GM23338 (cell line): ENCODE measurements around the gene ABCC10. TPM values are rescaled to one million over a fixed set of nuclear protein-coding genes. Genes with fewer than 3 reads are reported as not detected.

Experiments used
- ATAC-seq: fragments of 200-7000 bp; cut with Tn5 transposase; 3 replicates; pipeline ENCODE4 v1.9.1; 2020
- DNase-seq: peaks from one replicate; pipeline ENCODE4 v3.0.0-alpha.2; 2015; ENCODE audit warnings: low spot score
- H2AFZ ChIP-seq: fragments of 200-600 bp; sonication (generic); 2 replicates; pipeline ENCODE4 v1.8.0; 2016; ENCODE audit warnings: antibody characterized with exemption, mild to moderate bottlenecking, moderate library complexity
- H3F3A ChIP-seq: fragments of 200-600 bp; sonication (generic); replicated peaks from 2 replicates; pipeline ENCODE4 v1.8.0; 2017; ENCODE audit warnings: antibody characterized with exemption, mixed run types, low read depth
- H3K27ac ChIP-seq: fragments of 200-600 bp; sonication (generic); 2 replicates; pipeline ENCODE4 v1.6.1; 2016; ENCODE audit warnings: low read depth
- H3K27me3 ChIP-seq: fragments of 200-600 bp; sonication (generic); 2 replicates; pipeline ENCODE4 v1.8.0; 2016; ENCODE audit warnings: mild to moderate bottlenecking, mixed run types, moderate library complexity; ENCODE audit not compliant: insufficient read depth
- H3K36me3 ChIP-seq: fragments of 200-600 bp; sonication (generic); 2 replicates; pipeline ENCODE4 v1.8.0; 2016; ENCODE audit warnings: mild to moderate bottlenecking; ENCODE audit not compliant: insufficient read depth
- H3K4me1 ChIP-seq: fragments of 200-600 bp; sonication (generic); 2 replicates; pipeline ENCODE4 v1.8.0; 2016; ENCODE audit warnings: mild to moderate bottlenecking, moderate library complexity; ENCODE audit not compliant: insufficient read depth
- H3K4me2 ChIP-seq: fragments of 200-600 bp; sonication (generic); 2 replicates; pipeline ENCODE4 v1.7.1; 2017; ENCODE audit warnings: mixed run types
- H3K4me3 ChIP-seq: fragments of 200-600 bp; sonication (generic); 2 replicates; pipeline ENCODE4 v1.6.1; 2016; ENCODE audit warnings: mixed run types
- H3K79me2 ChIP-seq: fragments of 200-600 bp; sonication (generic); replicated peaks from 2 replicates; pipeline ENCODE4 v1.8.0; 2017; ENCODE audit warnings: mild to moderate bottlenecking; ENCODE audit not compliant: insufficient read depth
- H3K9me2 ChIP-seq: fragments of 200-600 bp; sonication (generic); 2 replicates; pipeline ENCODE4 v1.8.0; 2017; ENCODE audit not compliant: insufficient read depth
- H4K20me1 ChIP-seq: fragments of 200-600 bp; sonication (generic); replicated peaks from 2 replicates; pipeline ENCODE4 v1.8.0; 2017; ENCODE audit warnings: mild to moderate bottlenecking; ENCODE audit not compliant: insufficient read depth
- H3K27ac Mint-ChIP-seq: 2 replicates; pipeline ENCODE4 v1.8.0; 2020; ENCODE audit warnings: inconsistent platforms, mild to moderate bottlenecking, moderate library complexity, mixed read lengths
- H3K27me3 Mint-ChIP-seq: 3 replicates; pipeline ENCODE4 v1.8.0; 2022; ENCODE audit warnings: low read depth, mild to moderate bottlenecking, moderate library complexity, mixed read lengths, inconsistent platforms; ENCODE audit not compliant: insufficient read depth, poor library complexity
- H3K36me3 Mint-ChIP-seq: 3 replicates; pipeline ENCODE4 v1.8.0; 2021; ENCODE audit warnings: low read depth, mild to moderate bottlenecking, inconsistent platforms, moderate library complexity, mixed read lengths
- H3K4me1 Mint-ChIP-seq: 3 replicates; pipeline ENCODE4 v1.8.0; 2020; ENCODE audit warnings: mild to moderate bottlenecking, inconsistent platforms, mixed read lengths
- H3K4me3 Mint-ChIP-seq: 3 replicates; pipeline ENCODE4 v1.8.0; 2021; ENCODE audit warnings: moderate library complexity, mild to moderate bottlenecking, inconsistent platforms, mixed read lengths
- H3K9me3 Mint-ChIP-seq: 3 replicates; pipeline ENCODE4 v1.8.0; 2020; ENCODE audit warnings: moderate library complexity, mild to moderate bottlenecking, inconsistent platforms, mixed read lengths
- CREB1 ChIP-seq: fragments of 250-450 bp; sonication (Bioruptor Pico); IDR thresholded peaks from 2 replicates; pipeline ENCODE4 v1.5.0; 2020; ENCODE audit warnings: low read depth, mild to moderate bottlenecking, moderate library complexity
- EZH2 ChIP-seq: fragments of 200-600 bp; sonication (generic); IDR thresholded peaks from one replicate; pipeline ENCODE4 v1.8.0; 2017; ENCODE audit warnings: antibody characterized with exemption, mild to moderate bottlenecking, low read depth; ENCODE audit not compliant: unreplicated experiment
- EZH2phosphoT487 ChIP-seq: fragments of 200-600 bp; sonication (generic); IDR thresholded peaks from one replicate; pipeline ENCODE4 v1.8.1; 2018; ENCODE audit warnings: antibody characterized with exemption; ENCODE audit not compliant: unreplicated experiment
- JUNB ChIP-seq: IDR thresholded peaks from one replicate; pipeline ENCODE4 v1.6.1; 2016; ENCODE audit warnings: antibody characterized with exemption; ENCODE audit not compliant: unreplicated experiment
- NANOG ChIP-seq: IDR thresholded peaks from 2 replicates; pipeline ENCODE4 v1.6.1; 2016; ENCODE audit warnings: antibody characterized with exemption, borderline replicate concordance
- POLR2AphosphoS5 ChIP-seq: IDR thresholded peaks from 2 replicates; pipeline ENCODE4 v1.6.1; 2016; ENCODE audit warnings: antibody characterized with exemption, low read depth
- REST ChIP-seq: IDR thresholded peaks from one replicate; pipeline ENCODE4 v1.6.1; 2018; ENCODE audit warnings: antibody characterized with exemption; ENCODE audit not compliant: unreplicated experiment
- STAT1 ChIP-seq: IDR thresholded peaks from one replicate; pipeline ENCODE4 v1.6.1; 2016; ENCODE audit warnings: antibody characterized with exemption; ENCODE audit not compliant: unreplicated experiment
- ZNF114 ChIP-seq: fragments of 250-450 bp; sonication (Bioruptor Pico); IDR thresholded peaks from 2 replicates; pipeline ENCODE4 v1.5.0; 2020; ENCODE audit warnings: mild to moderate bottlenecking, moderate library complexity
- ZNF331 ChIP-seq: fragments of 250-450 bp; sonication (Bioruptor Pico); IDR thresholded peaks from 2 replicates; pipeline ENCODE4 v1.5.0; 2020; ENCODE audit warnings: low read depth, mild to moderate bottlenecking, moderate library complexity
- polyA plus RNA-seq: library from polyadenylated mRNA; unstranded; fragments of >200 nt; fragmentation: Nextera tagmentation; extraction: Ambion mirVana; gene quantifications from 2 replicates; pipeline ENCODE4 v1.2.1, GENCODE V29; 2016
- total RNA-seq: library from RNA; depleted of rRNA; stranded (reverse); fragments of >200 nt; shearing (Covaris generic); gene quantifications from 2 replicates; pipeline ENCODE4 v1.2.3, GENCODE V29; 2014
- TF ChIP-seq, protein P1 (sequence below): fragments of 250-450 bp; sonication (Bioruptor Pico); IDR thresholded peaks from 2 replicates; pipeline ENCODE4 v1.5.0; 2020; ENCODE audit warnings: mild to moderate bottlenecking, moderate library complexity
- TF ChIP-seq, protein P2 (sequence below): IDR thresholded peaks from 2 replicates; pipeline ENCODE4 v1.6.1; 2016; ENCODE audit warnings: antibody characterized with exemption
- TF ChIP-seq, protein P3 (sequence below), 2 experiments: fragments of 200-600 bp in 1 of 2; sonication (generic) in 1 of 2; conservative IDR thresholded peaks; 2 replicates each; pipeline versions ENCODE4 v1.5.1 to v1.6.1; 2016 to 2017; ENCODE audit warnings: antibody characterized with exemption in 2 of 2, low read depth in 2 of 2, mild to moderate bottlenecking in 2 of 2, moderate library complexity in 1 of 2

Gene ABCC10
- total and polyA plus RNA-seq, 2 experiments from 2014 or later, result 16.9 to 17.5 TPM

- ATAC-seq (no peak), DNase-seq (no peak)
- Mint-ChIP-seq H3K27ac (no peak overlapping the region), H3K9me3 (no peaks in the 10 kb centered on the region), H3K27me3 (peaks cover 9% of the 10 kb centered on the region), H3K4me1 (no peaks in the 10 kb centered on the region), H3K4me3 (no peak overlapping the region), H3K36me3 (peaks cover 15% of the 10 kb centered on the region)
- Histone ChIP-seq H3F3A (no peaks in the 10 kb centered on the region), H3K4me2 (no peak overlapping the region), H4K20me1 (no peaks in the 10 kb centered on the region; the same call in 1 of the 2 replicates), H3K79me2 (no peaks in the 10 kb centered on the region), H3K9me2 (no peaks in the 10 kb centered on the region), H2AFZ (no peak overlapping the region), H3K27me3 (no peaks in the 10 kb centered on the region), H3K27ac (no peak overlapping the region), H3K36me3 (no peaks in the 10 kb centered on the region), H3K4me1 (no peaks in the 10 kb centered on the region), H3K4me3 (no peak overlapping the region)
- TF ChIP-seq EZH2phosphoT487, result no peak
- no peak for TF ChIP-seq EZH2
- TF ChIP-seq JUNB, result no peak
- no peak for TF ChIP-seq ZNF114 (CRISPR knock-in tag)
- TF ChIP-seq, protein P1, sequence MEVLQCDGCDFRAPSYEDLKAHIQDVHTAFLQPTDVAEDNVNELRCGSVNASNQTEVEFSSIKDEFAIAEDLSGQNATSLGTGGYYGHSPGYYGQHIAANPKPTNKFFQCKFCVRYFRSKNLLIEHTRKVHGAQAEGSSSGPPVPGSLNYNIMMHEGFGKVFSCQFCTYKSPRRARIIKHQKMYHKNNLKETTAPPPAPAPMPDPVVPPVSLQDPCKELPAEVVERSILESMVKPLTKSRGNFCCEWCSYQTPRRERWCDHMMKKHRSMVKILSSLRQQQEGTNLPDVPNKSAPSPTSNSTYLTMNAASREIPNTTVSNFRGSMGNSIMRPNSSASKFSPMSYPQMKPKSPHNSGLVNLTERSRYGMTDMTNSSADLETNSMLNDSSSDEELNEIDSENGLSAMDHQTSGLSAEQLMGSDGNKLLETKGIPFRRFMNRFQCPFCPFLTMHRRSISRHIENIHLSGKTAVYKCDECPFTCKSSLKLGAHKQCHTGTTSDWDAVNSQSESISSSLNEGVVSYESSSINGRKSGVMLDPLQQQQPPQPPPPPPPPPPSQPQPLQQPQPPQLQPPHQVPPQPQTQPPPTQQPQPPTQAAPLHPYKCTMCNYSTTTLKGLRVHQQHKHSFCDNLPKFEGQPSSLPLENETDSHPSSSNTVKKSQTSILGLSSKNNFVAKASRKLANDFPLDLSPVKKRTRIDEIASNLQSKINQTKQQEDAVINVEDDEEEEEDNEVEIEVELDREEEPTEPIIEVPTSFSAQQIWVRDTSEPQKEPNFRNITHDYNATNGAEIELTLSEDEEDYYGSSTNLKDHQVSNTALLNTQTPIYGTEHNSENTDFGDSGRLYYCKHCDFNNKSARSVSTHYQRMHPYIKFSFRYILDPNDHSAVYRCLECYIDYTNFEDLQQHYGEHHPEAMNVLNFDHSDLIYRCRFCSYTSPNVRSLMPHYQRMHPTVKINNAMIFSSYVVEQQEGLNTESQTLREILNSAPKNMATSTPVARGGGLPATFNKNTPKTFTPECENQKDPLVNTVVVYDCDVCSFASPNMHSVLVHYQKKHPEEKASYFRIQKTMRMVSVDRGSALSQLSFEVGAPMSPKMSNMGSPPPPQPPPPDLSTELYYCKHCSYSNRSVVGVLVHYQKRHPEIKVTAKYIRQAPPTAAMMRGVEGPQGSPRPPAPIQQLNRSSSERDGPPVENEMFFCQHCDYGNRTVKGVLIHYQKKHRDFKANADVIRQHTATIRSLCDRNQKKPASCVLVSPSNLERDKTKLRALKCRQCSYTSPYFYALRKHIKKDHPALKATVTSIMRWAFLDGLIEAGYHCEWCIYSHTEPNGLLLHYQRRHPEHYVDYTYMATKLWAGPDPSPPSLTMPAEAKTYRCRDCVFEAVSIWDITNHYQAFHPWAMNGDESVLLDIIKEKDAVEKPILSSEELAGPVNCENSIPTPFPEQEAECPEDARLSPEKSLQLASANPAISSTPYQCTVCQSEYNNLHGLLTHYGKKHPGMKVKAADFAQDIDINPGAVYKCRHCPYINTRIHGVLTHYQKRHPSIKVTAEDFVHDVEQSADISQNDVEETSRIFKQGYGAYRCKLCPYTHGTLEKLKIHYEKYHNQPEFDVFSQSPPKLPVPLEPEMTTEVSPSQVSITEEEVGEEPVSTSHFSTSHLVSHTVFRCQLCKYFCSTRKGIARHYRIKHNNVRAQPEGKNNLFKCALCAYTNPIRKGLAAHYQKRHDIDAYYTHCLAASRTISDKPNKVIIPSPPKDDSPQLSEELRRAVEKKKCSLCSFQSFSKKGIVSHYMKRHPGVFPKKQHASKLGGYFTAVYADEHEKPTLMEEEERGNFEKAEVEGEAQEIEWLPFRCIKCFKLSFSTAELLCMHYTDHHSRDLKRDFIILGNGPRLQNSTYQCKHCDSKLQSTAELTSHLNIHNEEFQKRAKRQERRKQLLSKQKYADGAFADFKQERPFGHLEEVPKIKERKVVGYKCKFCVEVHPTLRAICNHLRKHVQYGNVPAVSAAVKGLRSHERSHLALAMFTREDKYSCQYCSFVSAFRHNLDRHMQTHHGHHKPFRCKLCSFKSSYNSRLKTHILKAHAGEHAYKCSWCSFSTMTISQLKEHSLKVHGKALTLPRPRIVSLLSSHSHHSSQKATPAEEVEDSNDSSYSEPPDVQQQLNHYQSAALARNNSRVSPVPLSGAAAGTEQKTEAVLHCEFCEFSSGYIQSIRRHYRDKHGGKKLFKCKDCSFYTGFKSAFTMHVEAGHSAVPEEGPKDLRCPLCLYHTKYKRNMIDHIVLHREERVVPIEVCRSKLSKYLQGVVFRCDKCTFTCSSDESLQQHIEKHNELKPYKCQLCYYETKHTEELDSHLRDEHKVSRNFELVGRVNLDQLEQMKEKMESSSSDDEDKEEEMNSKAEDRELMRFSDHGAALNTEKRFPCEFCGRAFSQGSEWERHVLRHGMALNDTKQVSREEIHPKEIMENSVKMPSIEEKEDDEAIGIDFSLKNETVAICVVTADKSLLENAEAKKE, result no peak
- no peak for TF ChIP-seq REST
- TF ChIP-seq, protein P2, sequence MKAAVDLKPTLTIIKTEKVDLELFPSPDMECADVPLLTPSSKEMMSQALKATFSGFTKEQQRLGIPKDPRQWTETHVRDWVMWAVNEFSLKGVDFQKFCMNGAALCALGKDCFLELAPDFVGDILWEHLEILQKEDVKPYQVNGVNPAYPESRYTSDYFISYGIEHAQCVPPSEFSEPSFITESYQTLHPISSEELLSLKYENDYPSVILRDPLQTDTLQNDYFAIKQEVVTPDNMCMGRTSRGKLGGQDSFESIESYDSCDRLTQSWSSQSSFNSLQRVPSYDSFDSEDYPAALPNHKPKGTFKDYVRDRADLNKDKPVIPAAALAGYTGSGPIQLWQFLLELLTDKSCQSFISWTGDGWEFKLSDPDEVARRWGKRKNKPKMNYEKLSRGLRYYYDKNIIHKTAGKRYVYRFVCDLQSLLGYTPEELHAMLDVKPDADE, result no peak
- no peak for TF ChIP-seq ZNF331 (CRISPR knock-in tag)
- no peak for TF ChIP-seq POLR2AphosphoS5
- TF ChIP-seq STAT1, result no peak
- no peak for TF ChIP-seq CREB1 (CRISPR knock-in tag)
- TF ChIP-seq, protein P3, sequence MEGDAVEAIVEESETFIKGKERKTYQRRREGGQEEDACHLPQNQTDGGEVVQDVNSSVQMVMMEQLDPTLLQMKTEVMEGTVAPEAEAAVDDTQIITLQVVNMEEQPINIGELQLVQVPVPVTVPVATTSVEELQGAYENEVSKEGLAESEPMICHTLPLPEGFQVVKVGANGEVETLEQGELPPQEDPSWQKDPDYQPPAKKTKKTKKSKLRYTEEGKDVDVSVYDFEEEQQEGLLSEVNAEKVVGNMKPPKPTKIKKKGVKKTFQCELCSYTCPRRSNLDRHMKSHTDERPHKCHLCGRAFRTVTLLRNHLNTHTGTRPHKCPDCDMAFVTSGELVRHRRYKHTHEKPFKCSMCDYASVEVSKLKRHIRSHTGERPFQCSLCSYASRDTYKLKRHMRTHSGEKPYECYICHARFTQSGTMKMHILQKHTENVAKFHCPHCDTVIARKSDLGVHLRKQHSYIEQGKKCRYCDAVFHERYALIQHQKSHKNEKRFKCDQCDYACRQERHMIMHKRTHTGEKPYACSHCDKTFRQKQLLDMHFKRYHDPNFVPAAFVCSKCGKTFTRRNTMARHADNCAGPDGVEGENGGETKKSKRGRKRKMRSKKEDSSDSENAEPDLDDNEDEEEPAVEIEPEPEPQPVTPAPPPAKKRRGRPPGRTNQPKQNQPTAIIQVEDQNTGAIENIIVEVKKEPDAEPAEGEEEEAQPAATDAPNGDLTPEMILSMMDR (conservative IDR thresholded peaks at IDR 0.05; ENCODE audit: low read depth in 2 of 2), result no peak
- no peak for TF ChIP-seq NANOG
These were observed 20.3 kb downstream of the ABCC10 start for GRCh38 chr6:43447604-43448003.
